K562 (cell line): ENCODE measurements around the gene NTRK3. TPM values are rescaled to one million over a fixed set of nuclear protein-coding genes. Genes with fewer than 3 reads are reported as not detected.

Experiments
- ATAC-seq: fragments of 200-7000 bp; cut with Tn5 transposase; 3 replicates; pipeline ENCODE4 v1.9.1; 2020; ENCODE audit warnings: moderate library complexity
- BruUV-seq: library from RNA; stranded (reverse); fragments of 400-500 nt; replicated peaks from 2 replicates; lab custom pipeline; 2021; lab: Mats Ljungman, UMichigan
- CTCF ChIA-PET: fragments of 300-600 bp; formaldehyde crosslinking; extraction: SDS; loops from one replicate; lab custom pipeline; 2021; ENCODE audit warnings: low intra/inter-chr PET ratio; lab: Yijun Ruan, JAX
- POLR2A ChIA-PET: fragments of 300-600, 350-650 bp; sonication (Branson Sonifier 250); formaldehyde crosslinking; extraction: SDS; loops from one replicate; lab custom pipeline; 2021; ENCODE audit warnings: antibody characterized with exemption, inconsistent platforms; lab: Yijun Ruan, JAX
- DNase-seq, 4 experiments: peaks; one replicate each; pipeline versions ENCODE4 v3.0.0 to v3.0.0-alpha.2; 2011 to 2018; ENCODE audit warnings: low spot score in 3 of 4, mixed read lengths in 3 of 4; ENCODE audit errors: extremely low read depth in 1 of 4
- FAIRE-seq: peaks from 2 replicates; lab custom pipeline; 2011; peaks lifted over from hg19 to GRCh38; lab: Jason Lieb, UNC
- H2AFZ ChIP-seq: 2 replicates; pipeline ENCODE4 v1.6.0; 2011; ENCODE audit warnings: low read depth, low read length, control low read depth, inconsistent platforms
- H3K27ac ChIP-seq: fragments of 200-600 bp; 3 replicates; pipeline ENCODE4 v1.8.0; 2011; ENCODE audit warnings: low read depth, mild to moderate bottlenecking, control low read depth, inconsistent platforms, low read length, moderate library complexity, mixed read lengths; ENCODE audit errors: extremely low read depth
- H3K27me3 ChIP-seq, 2 experiments: fragments of 300-600 bp in 1 of 2; 2 replicates in 1 of 2; 3 replicates in 1 of 2; pipeline versions ENCODE4 v1.6.0 to v1.8.0; 2011; ENCODE audit warnings: inconsistent platforms in 2 of 2, low read length in 2 of 2, mild to moderate bottlenecking in 1 of 2, mixed read lengths in 1 of 2, moderate library complexity in 1 of 2; ENCODE audit not compliant: control insufficient read depth in 2 of 2, insufficient read depth in 2 of 2
- H3K36me3 ChIP-seq: fragments of 300-600 bp; 3 replicates; pipeline ENCODE4 v1.8.0; 2011; ENCODE audit warnings: mild to moderate bottlenecking, low read length, inconsistent platforms; ENCODE audit not compliant: control insufficient read depth, insufficient read depth
- H3K4me1 ChIP-seq, 2 experiments: fragments of 200-600 bp in 1 of 2; replicated peaks in 1 of 2; 2 replicates in 1 of 2; 3 replicates in 1 of 2; pipeline versions ENCODE4 v1.5.1 to v1.8.0; 2011; ENCODE audit warnings: inconsistent platforms in 2 of 2, low read length in 2 of 2, mild to moderate bottlenecking in 1 of 2, mixed read lengths in 1 of 2, moderate library complexity in 1 of 2; ENCODE audit not compliant: control insufficient read depth in 2 of 2, insufficient read depth in 2 of 2
- H3K4me2 ChIP-seq: 2 replicates; pipeline ENCODE4 v1.6.1; 2011; ENCODE audit warnings: low read length, control low read depth, inconsistent platforms, mixed read lengths; ENCODE audit not compliant: insufficient read depth
- H3K4me3 ChIP-seq: fragments of 200-600 bp; sonication (generic), shearing (Covaris generic); 2 replicates; pipeline ENCODE4 v1.5.1; 2016; ENCODE audit warnings: control low read depth, inconsistent platforms
- H3K79me2 ChIP-seq: fragments of 200-600 bp; 3 replicates; pipeline ENCODE4 v1.8.0; 2011; ENCODE audit warnings: low read length, inconsistent platforms; ENCODE audit not compliant: control insufficient read depth, insufficient read depth
- H3K9ac ChIP-seq, 2 experiments: 2 replicates each; pipeline versions ENCODE4 v1.6.0 to v1.6.1; 2011; ENCODE audit warnings: low read depth in 2 of 2, low read length in 2 of 2, control low read depth in 1 of 2, inconsistent platforms in 1 of 2, mild to moderate bottlenecking in 1 of 2, mixed read lengths in 1 of 2; ENCODE audit not compliant: insufficient read depth in 1 of 2
- H3K9me1 ChIP-seq: one replicate; pipeline ENCODE4 v1.6.0; 2011; ENCODE audit warnings: inconsistent platforms, mild to moderate bottlenecking, low read length, moderate library complexity; ENCODE audit not compliant: control insufficient read depth, insufficient read depth
- H3K9me3 ChIP-seq: replicated peaks from 2 replicates; pipeline ENCODE4 v1.5.1; 2011; ENCODE audit warnings: low read depth, low read length, inconsistent platforms; ENCODE audit not compliant: control insufficient read depth, insufficient read depth
- H4K20me1 ChIP-seq: replicated peaks from 2 replicates; pipeline ENCODE4 v1.6.1; 2011; ENCODE audit warnings: low read length, inconsistent platforms, mixed read lengths; ENCODE audit not compliant: control insufficient read depth, insufficient read depth
- CEBPB ChIP-seq: fragments of 450-650 bp; IDR thresholded peaks from 2 replicates; pipeline ENCODE4 v1.6.1; 2016; ENCODE audit warnings: missing genetic modification characterization, missing compliant biosample characterization
- CREB5 ChIP-seq: fragments of 250-450 bp; sonication (Bioruptor Pico); IDR thresholded peaks from 2 replicates; pipeline ENCODE4 v1.5.0; 2020; ENCODE audit warnings: mild to moderate bottlenecking
- FOXA1 ChIP-seq: fragments of 450-650 bp; IDR thresholded peaks from 2 replicates; pipeline ENCODE4 v1.6.1; 2016; ENCODE audit warnings: mild to moderate bottlenecking, borderline replicate concordance
- HBP1 ChIP-seq: fragments of 450-650 bp; formaldehyde crosslinking; IDR thresholded peaks from 2 replicates; pipeline ENCODE4 v1.4.0; 2022; ENCODE audit warnings: missing genetic modification characterization
- HDAC3 ChIP-seq: fragments of 450-650 bp; IDR thresholded peaks from 2 replicates; pipeline ENCODE4 v1.6.1; 2018; ENCODE audit warnings: borderline replicate concordance, mild to moderate bottlenecking, moderate library complexity; ENCODE audit not compliant: partially characterized antibody
- NFRKB ChIP-seq: fragments of 450-650 bp; IDR thresholded peaks from 2 replicates; pipeline ENCODE4 v1.6.1; 2016; ENCODE audit warnings: low read depth
- SMC3 ChIP-seq: conservative IDR thresholded peaks from 2 replicates; pipeline ENCODE4 v1.6.1; 2011; ENCODE audit warnings: low read depth, low read length, improper control_type of control experiment; ENCODE audit not compliant: insufficient read depth
- THRA ChIP-seq: fragments of 450-650 bp; IDR thresholded peaks from 2 replicates; pipeline ENCODE4 v1.6.1; 2017; ENCODE audit warnings: mild to moderate bottlenecking, moderate library complexity
- VEZF1 ChIP-seq: fragments of 200-800 bp; sonication (Bioruptor generic); IDR thresholded peaks from 2 replicates; pipeline ENCODE4 v1.6.1; 2017; ENCODE audit warnings: missing genetic modification characterization, missing compliant biosample characterization
- ZNF197 ChIP-seq: fragments of 200-800 bp; sonication (Bioruptor generic); IDR thresholded peaks from 2 replicates; pipeline ENCODE4 v1.6.1; 2016; ENCODE audit warnings: low read depth, missing genetic modification characterization, missing compliant biosample characterization
- ZNF3 ChIP-seq: fragments of 250-450 bp; sonication (Bioruptor Pico); IDR thresholded peaks from 2 replicates; pipeline ENCODE4 v1.5.0; 2021; ENCODE audit warnings: mild to moderate bottlenecking, moderate library complexity
- ZNF512 ChIP-seq: IDR thresholded peaks from 2 replicates; pipeline ENCODE4 v1.6.1; 2016; ENCODE audit warnings: missing genetic modification characterization, missing compliant biosample characterization
- ZNF586 ChIP-seq: fragments of 450-650 bp; formaldehyde crosslinking; conservative IDR thresholded peaks from 2 replicates; pipeline ENCODE4 v1.4.0; 2020; ENCODE audit warnings: mild to moderate bottlenecking, moderate library complexity
- ZNF707 ChIP-seq: fragments of 250-450 bp; sonication (Bioruptor Pico); conservative IDR thresholded peaks from 2 replicates; pipeline ENCODE4 v1.8.0; 2022; ENCODE audit warnings: inconsistent platforms, mild to moderate bottlenecking, moderate library complexity
- ZNF780A ChIP-seq: fragments of 250-450 bp; sonication (Bioruptor Pico); IDR thresholded peaks from 2 replicates; pipeline ENCODE4 v1.5.0; 2021; ENCODE audit warnings: mild to moderate bottlenecking
- WGBS: fragments of 100-300 bp; shearing (Covaris generic); methylation state at CpG from one replicate; pipeline ENCODE4 v1.1.6; 2016; ENCODE audit warnings: low coverage, mixed read lengths; ENCODE audit not compliant: insufficient coverage; ENCODE audit errors: missing lambda C conversion rate; 5-methylcytosine and 5-hydroxymethylcytosine counted together
- in situ Hi-C: fragments of 300-500 bp; cut with MboI; formaldehyde crosslinking; loops from 4 replicates; pipeline ENCODE4 v1.15.0; 2018; ENCODE audit warnings: inconsistent platforms, mixed read lengths
- intact Hi-C: fragments of 100-400 bp; cut with micrococcal nuclease; formaldehyde crosslinking; loops from 2 replicates; pipeline ENCODE4 v1.14.2; 2022
- polyA plus RNA-seq, 8 experiments: library from polyadenylated mRNA; depleted of rRNA in 4 of 8; stranded (reverse) in 5 of 8; unstranded in 3 of 8; fragments of >200 nt; fragmentation: Nextera tagmentation in 2 of 8; fragmentation: Illumina TruSeq in 1 of 8; extraction: Ambion mirVana in 2 of 8; extraction: Trizol in 1 of 8; gene quantifications; 2 replicates each; pipeline versions ENCODE4 v1.2.1 to v1.2.3, GENCODE V29; 2011 to 2014; ENCODE audit warnings: inconsistent platforms in 1 of 8, missing spikeins in 1 of 8
- total RNA-seq, 7 experiments: library from RNA; depleted of rRNA in 6 of 7; stranded (reverse); fragments of >200 nt in 6 of 7; fragmentation: Illumina TruSeq in 2 of 7; extraction: Trizol in 2 of 7; gene quantifications; 2 replicates each; pipeline versions ENCODE4 v1.2.1 to v1.2.3, GENCODE V29; 2011 to 2021; ENCODE audit warnings: low replicate concordance in 1 of 7

NTRK3 gene
- total and polyA plus RNA-seq, 9 of the 15 experiments (the other 6 are each of a cell fraction or from before 2014, with no cell fraction given) = 0.11 to 0.13 TPM; not detected in 7

GRCh38 chr15:87874896-87875711 is 381.4 kb downstream of the NTRK3 start:
- BruUV-seq = no TSS peak
- no peak overlapping the region for H3K4me3 ChIP-seq
- H4K20me1 ChIP-seq = no peaks in the 10 kb centered on the region; the same call in 1 of the 2 replicates
- no peak for FAIRE-seq
- no peak overlapping the region for H3K27ac ChIP-seq
- no peak overlapping the region for H3K4me2 ChIP-seq
- no peak overlapping the region for H3K9ac ChIP-seq
- ATAC-seq = no peak
- no peak for DNase-seq
- H3K4me1 ChIP-seq = peaks cover 0 to 4% of the 10 kb centered on the region in 2 experiments; a peak in 2 of 5 replicates
- in situ Hi-C loops = no loop called here
- H3K27me3 ChIP-seq = no peaks in the 10 kb centered on the region
- no peaks in the 10 kb centered on the region for H3K9me1 ChIP-seq
- no peak overlapping the region for H2AFZ ChIP-seq
- intact Hi-C loops = no loop called here
- H3K36me3 ChIP-seq = no peaks in the 10 kb centered on the region
- H3K79me2 ChIP-seq = no peaks in the 10 kb centered on the region
- CTCF ChIA-PET = no interaction called here
- no peaks in the 10 kb centered on the region for H3K9me3 ChIP-seq
- WGBS = 0% methylated on average over 10 of the region's 10 CpGs
- POLR2A ChIA-PET = no interaction called here
- no peak for TF ChIP-seq ZNF586 (CRISPR knock-in tag)
- no peak for TF ChIP-seq CEBPB (tag)
- TF ChIP-seq ZNF197 = no peak
- no peak for TF ChIP-seq HBP1 (CRISPR knock-in tag)
- no peak for TF ChIP-seq THRA
- TF ChIP-seq ZNF512 = no peak
- no peak for TF ChIP-seq CREB5 (CRISPR knock-in tag)
- no peak for TF ChIP-seq ZNF3 (CRISPR knock-in tag)
- no peak for TF ChIP-seq SMC3
- no peak for TF ChIP-seq FOXA1
- TF ChIP-seq ZNF780A (CRISPR knock-in tag) = no peak
- TF ChIP-seq HDAC3 = no peak
- TF ChIP-seq VEZF1 (CRISPR knock-in tag) = no peak
- TF ChIP-seq NFRKB = no peak
- TF ChIP-seq ZNF707 = no peak
